Psoas muscle (tissue), 8 donors: Measurements from ENCODE around the gene C1QB. TPM values are rescaled to one million over a fixed set of nuclear protein-coding genes. Genes with fewer than 3 reads are reported as not detected.

Source experiments
- ATAC-seq, 4 donors: fragments of 200-7000 bp; cut with Tn5 transposase; one replicate each; pipeline ENCODE4 v1.9.1; 2020; ENCODE audit warnings: moderate library complexity in 3 of 4, mild to moderate bottlenecking in 2 of 4
- DNase-seq, 2 donors: peaks; one replicate each; pipeline ENCODE4 v3.0.0-alpha.2; 2020
- H3K27ac ChIP-seq: fragments of 200-600 bp; one replicate; pipeline ENCODE4 v1.8.0; 2022
- H3K27me3 ChIP-seq, 3 donors: fragments of 200-600 bp in 1 of 3; one replicate each; pipeline versions ENCODE4 v1.6.1 to v1.8.0; 2013 to 2022; ENCODE audit warnings: low read length in 2 of 3, mild to moderate bottlenecking in 2 of 3, moderate library complexity in 1 of 3; ENCODE audit not compliant: insufficient read depth in 3 of 3
- H3K36me3 ChIP-seq, 2 donors: fragments of 200-600 bp in 1 of 2; one replicate each; pipeline versions ENCODE4 v1.6.1 to v1.8.0; 2013 to 2022; ENCODE audit warnings: low read depth in 1 of 2, mild to moderate bottlenecking in 1 of 2, moderate library complexity in 1 of 2; ENCODE audit not compliant: insufficient read depth in 1 of 2
- H3K4me1 ChIP-seq: fragments of 200-600 bp; one replicate; pipeline ENCODE4 v1.8.0; 2022
- H3K4me3 ChIP-seq: fragments of 200-600 bp; one replicate; pipeline ENCODE4 v1.8.0; 2022; ENCODE audit warnings: mild to moderate bottlenecking
- H3K9me3 ChIP-seq: fragments of 200-600 bp; one replicate; pipeline ENCODE4 v1.8.0; 2022
- CTCF ChIP-seq: fragments of 200-600 bp; IDR thresholded peaks from one replicate; pipeline ENCODE4 v1.8.0; 2022; ENCODE audit warnings: antibody characterized with exemption
- WGBS, 3 donors: extraction: QIAGEN DNeasy Blood & Tissue Kit; methylation state at CpG; one replicate each; pipeline versions ENCODE4 v1.1.6 to v1.1.7; 2013; 5-methylcytosine and 5-hydroxymethylcytosine counted together
- intact Hi-C, 2 donors: fragments of 100-400 bp; cut with DNase I; formaldehyde crosslinking; loops; one replicate each; pipeline versions ENCODE4 v1.11.0 to v1.14.2; 2022
- polyA plus RNA-seq, 3 donors: library from polyadenylated mRNA; stranded (reverse); fragments of 200-250 nt; gene quantifications; one replicate each; pipeline ENCODE4 v1.2.3, GENCODE V29; 2013
- total RNA-seq, 4 donors: library from RNA; stranded (reverse); fragmentation: NEBNext Ultra II Directional in 2 of 4; extraction: Animal tissue kit (Norgen Biotek cat#: 25700) in 2 of 4; gene quantifications; one replicate each; pipeline versions ENCODE4 v1.2.1 to v1.2.4, GENCODE V29; 2021 to 2023
- donor health status: healthy with polysubstance abuse.
- donor health status: DM: no; HTN: no; CAD: no; lungs with moderate emphysema.
- donor health status: Bipolar disorder and iron deficiency.
- donor health status: healthy.
- donor health status: DM: yes; HTN: yes; CAD: no.
- donor health status: DM: no; HTN: no; CAD: no.
- donor health status: DM: no; HTN: no; CAD: no.
- donor health status: DM: yes; HTN: yes; CAD: no.

C1QB gene
- total and polyA plus RNA-seq, 7 donors: 14.8 to 47.6 (median 25.6) TPM

- no peak overlapping the region for H3K4me3 ChIP-seq
- H3K27me3 ChIP-seq: peaks cover 0 to 36% (median 7%) of the 10 kb centered on the region in 3 donors
- H3K36me3 ChIP-seq: no peaks in the 10 kb centered on the region
- no peak for ATAC-seq
- peak; percentile 35 to 43 for DNase-seq
- no peaks in the 10 kb centered on the region for H3K9me3 ChIP-seq
- WGBS, 3 donors: 18 to 21% (median 20%) methylated on average over 6 to 7 of the region's 7 CpGs
- no peak overlapping the region for H3K27ac ChIP-seq
- TF ChIP-seq CTCF: no peak
- H3K4me1 ChIP-seq: no peaks in the 10 kb centered on the region
- intact Hi-C loops: no loop called here
These were observed 41.5 kb upstream of the C1QB start for GRCh38 chr1:22611530-22611947.

- no peak overlapping the region for H3K27ac ChIP-seq
- no peak for TF ChIP-seq CTCF
- peaks cover 0 to 49% (median 7%) of the 10 kb centered on the region in 3 donors for H3K27me3 ChIP-seq
- ATAC-seq: no peak
- intact Hi-C loops: no loop called here
- WGBS, 3 donors: 39 to 44% (median 41%) methylated on average over 12 of the region's 12 CpGs
- no peaks in the 10 kb centered on the region for H3K4me1 ChIP-seq
- H3K36me3 ChIP-seq: no peaks in the 10 kb centered on the region
- no peak overlapping the region for H3K4me3 ChIP-seq
- H3K9me3 ChIP-seq: no peaks in the 10 kb centered on the region
- DNase-seq: peak in 1 of 2 donors; percentile 30
These were observed 40.1 kb upstream of the C1QB start for GRCh38 chr1:22612671-22613571.

GRCh38 chr1:22613572-22613918 lies 39.5 kb upstream of the C1QB start:
- intact Hi-C loops: no loop called here
- 59 to 60% (median 60%) methylated on average over 5 of the region's 5 CpGs for whole genome bisulfite sequencing, 3 donors
- DNase-seq: no peak

GRCh38 chr1:22613951-22614350 lies 39.1 kb upstream of the C1QB start:
- no peak for TF ChIP-seq CTCF
- no peaks in the 10 kb centered on the region for H3K36me3 ChIP-seq
- DNase-seq (peak in 1 of 2 donors; percentile 32), ATAC-seq (no peak)
- H3K4me3 ChIP-seq: no peak overlapping the region
- no peak overlapping the region for H3K27ac ChIP-seq
- no peaks in the 10 kb centered on the region for H3K9me3 ChIP-seq
- intact Hi-C loops: no loop called here
- peaks cover 0 to 53% (median 12%) of the 10 kb centered on the region in 3 donors for H3K27me3 ChIP-seq
- 27 to 42% (median 30%) methylated on average over 12 of the region's 12 CpGs for WGBS, 3 donors
- H3K4me1 ChIP-seq: no peaks in the 10 kb centered on the region

More at GRCh38 chr1:22613572-22613918, 39.5 kb upstream of the C1QB start:
- peaks cover 0 to 50% (median 12%) of the 10 kb centered on the region in 3 donors for H3K27me3 ChIP-seq
- H3K4me3 ChIP-seq: no peak overlapping the region
- H3K9me3 ChIP-seq: no peaks in the 10 kb centered on the region
- no peaks in the 10 kb centered on the region for H3K36me3 ChIP-seq
- ATAC-seq: no peak
- no peak overlapping the region for H3K27ac ChIP-seq
- TF ChIP-seq CTCF: no peak
- H3K4me1 ChIP-seq: no peaks in the 10 kb centered on the region
